BLaER1 treated with 17β-estradiol and CSF1 and Interleukin-3, amounts not matched to agents 10 nM and 100 nM (cell line): ENCODE results near the gene TAGAP.
A peak's percentile ranks its signal among the peaks of the same experiment; 100 is the strongest.
"Not testable (repeated sequence)": the region's sequence is repeated elsewhere in the genome, so short reads cannot be mapped to it uniquely, and the experiment has no call there.

ENCODE experiments used
- H3K27ac ChIP-seq, 11 experiments: shearing (Covaris generic); formaldehyde crosslinking; 2 replicates each; pipeline ENCODE4 v1.8.1; 2022
- H3K27me3 ChIP-seq, 11 experiments: shearing (Covaris generic); formaldehyde crosslinking; 2 replicates each; pipeline ENCODE4 v1.8.1; 2022
- H3K36me3 ChIP-seq, 11 experiments: shearing (Covaris generic); formaldehyde crosslinking; 2 replicates each; pipeline ENCODE4 v1.8.1; 2022
- H3K4me1 ChIP-seq, 10 experiments: shearing (Covaris generic); formaldehyde crosslinking; 2 replicates each; pipeline ENCODE4 v1.8.1; 2022
- H3K4me2 ChIP-seq, 11 experiments: shearing (Covaris generic); formaldehyde crosslinking; 2 replicates each; pipeline ENCODE4 v1.8.1; 2022
- H3K4me3 ChIP-seq, 10 experiments: shearing (Covaris generic); formaldehyde crosslinking; 2 replicates each; pipeline ENCODE4 v1.8.1; 2022
- H3K9ac ChIP-seq, 11 experiments: shearing (Covaris generic); formaldehyde crosslinking; 2 replicates each; pipeline ENCODE4 v1.8.1; 2022
- H3K9me3 ChIP-seq, 11 experiments: shearing (Covaris generic); formaldehyde crosslinking; replicated peaks in 1 of 11; 2 replicates each; pipeline ENCODE4 v1.8.1; 2022
- H4K20me1 ChIP-seq, 11 experiments: shearing (Covaris generic); formaldehyde crosslinking; 2 replicates each; pipeline ENCODE4 v1.8.1; 2022
- Cebpa-rat ChIP-seq, 11 experiments: shearing (Covaris generic); IDR thresholded peaks; 2 replicates each; pipeline ENCODE4 v1.8.1; 2022

Gene TAGAP

DNA sequence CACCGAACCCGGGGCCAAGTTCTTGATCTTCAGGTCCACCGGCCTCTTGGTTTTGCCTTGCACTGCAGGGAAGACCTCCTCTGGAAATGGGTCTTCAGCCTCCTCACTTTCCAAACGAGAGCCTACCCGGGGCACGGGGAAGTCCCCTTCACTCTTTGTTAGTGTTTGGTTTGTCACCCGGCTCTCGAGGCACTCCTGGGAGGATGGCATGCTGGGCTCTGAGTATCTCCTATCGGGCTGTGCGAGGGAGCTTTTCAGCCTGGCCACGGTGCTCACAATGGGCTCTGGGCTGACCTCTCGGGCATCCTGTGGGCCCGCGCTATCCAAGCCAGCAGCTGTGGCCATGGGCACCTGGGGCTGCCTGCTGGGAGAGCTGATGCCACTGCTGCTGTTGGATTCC lies 8.1 kb downstream of the TAGAP start:
- no peak for TF ChIP-seq Cebpa-rat (IDR thresholded peaks at IDR 0.05)
- peaks cover 42 to 69% (median 64%) of the 10 kb centered on the region in 11 experiments for H3K36me3 ChIP-seq
- no peaks in the 10 kb centered on the region for H3K9me3 ChIP-seq
- peaks cover 53 to 89% (median 62%) of the 10 kb centered on the region in 10 experiments for H3K4me1 ChIP-seq
- H3K4me2 ChIP-seq, result peak overlapping the region; percentile 72 to 98 (median 91)
- H3K27me3 ChIP-seq, result no peaks in the 10 kb centered on the region
- peaks cover 0 to 19% (median 0%) of the 10 kb centered on the region in 11 experiments; a peak in 6 of 22 replicates for H4K20me1 ChIP-seq
- H3K9ac ChIP-seq, result peak overlapping the region; percentile 80 to 95 (median 93); a peak in 19 of 22 replicates
- H3K27ac ChIP-seq, result peak overlapping the region; percentile 37 to 100 (median 98); a peak in 21 of 22 replicates
- peak overlapping the region in 6 of 10 experiments; percentile 23 to 87 (median 85); a peak in 9 of 20 replicates for H3K4me3 ChIP-seq

DNA sequence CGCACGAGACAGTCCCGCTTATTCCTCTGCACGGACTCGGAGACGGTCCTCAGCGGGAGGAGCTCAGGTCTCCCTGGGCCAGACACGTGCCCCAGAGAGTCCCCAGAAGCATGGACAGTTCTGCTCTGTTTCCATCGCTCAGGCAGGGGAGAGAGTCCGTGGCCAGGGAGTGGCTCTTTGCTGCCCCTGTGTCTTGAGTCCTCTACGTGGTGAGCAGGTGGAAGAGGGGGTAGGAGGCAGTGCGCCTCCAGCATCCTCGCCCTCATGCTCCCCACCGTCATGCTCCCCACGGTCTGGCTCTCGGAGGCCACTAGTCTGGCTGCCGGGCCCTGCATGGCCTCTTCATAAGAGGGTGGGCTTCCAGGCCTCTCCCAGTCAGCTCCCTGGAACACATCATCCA lies 8.9 kb downstream of the TAGAP start:
- Histone ChIP-seq H3K27ac (peak overlapping the region; percentile 37 to 100 (median 98); a peak in 21 of 22 replicates), H4K20me1 (peaks cover 0 to 19% (median 0%) of the 10 kb centered on the region in 11 experiments; a peak in 6 of 22 replicates), H3K9ac (peak overlapping the region; percentile 50 to 95 (median 93); a peak in 18 of 22 replicates), H3K27me3 (no peaks in the 10 kb centered on the region), H3K4me3 (peak overlapping the region in 4 of 10 experiments; percentile 60 to 87 (median 86); a peak in 6 of 20 replicates), H3K4me2 (peak overlapping the region; percentile 72 to 98 (median 91)), H3K36me3 (peaks cover 35 to 61% (median 56%) of the 10 kb centered on the region in 11 experiments), H3K4me1 (peaks cover 45 to 89% (median 54%) of the 10 kb centered on the region in 10 experiments), H3K9me3 (no peaks in the 10 kb centered on the region)
- no peak for TF ChIP-seq Cebpa-rat (IDR thresholded peaks at IDR 0.05)

DNA sequence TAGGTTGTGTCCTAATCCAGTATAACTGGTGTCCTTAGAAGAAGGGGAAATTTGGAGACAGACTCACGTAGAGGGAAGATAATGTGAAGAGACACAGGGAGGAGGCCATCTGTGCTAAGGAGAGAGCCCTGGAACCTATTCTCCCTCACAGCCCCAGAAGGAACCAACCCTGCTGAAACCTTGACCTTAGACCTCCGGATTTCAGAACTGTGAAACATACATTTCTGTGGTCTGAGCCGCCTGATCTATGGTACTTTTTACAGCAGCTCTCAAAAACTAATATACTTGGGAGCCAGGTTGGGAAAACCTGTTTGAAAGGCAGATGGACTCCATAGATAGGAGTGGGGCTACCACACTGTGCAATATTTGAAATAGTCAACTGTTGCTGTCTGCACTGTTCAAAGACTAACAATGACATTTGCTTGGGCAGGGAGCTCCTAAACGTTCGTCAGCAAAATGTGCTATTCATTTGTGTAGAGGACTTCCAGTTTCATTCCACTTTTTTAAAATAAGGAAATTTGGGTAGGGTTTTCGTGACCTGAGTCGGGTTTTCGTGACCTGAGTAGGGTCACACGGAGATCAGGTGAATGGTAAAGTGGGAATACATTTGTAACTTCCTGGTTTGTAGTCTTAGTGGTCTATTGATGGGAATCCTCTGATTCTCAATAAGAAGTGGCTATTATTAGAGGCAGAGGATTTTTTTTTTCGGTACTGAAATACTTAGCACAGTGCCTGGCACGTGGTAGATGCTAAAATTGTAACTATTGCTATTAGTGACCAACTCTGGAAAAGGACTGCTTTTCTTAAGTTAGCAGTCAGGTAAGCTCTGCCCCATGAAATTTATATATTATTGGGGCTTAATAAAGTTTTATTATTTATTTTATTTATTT lies 11.4 kb downstream of the TAGAP start:
- no peak for TF ChIP-seq Cebpa-rat (IDR thresholded peaks at IDR 0.05)
- H3K27ac ChIP-seq, result peak overlapping the region in 10 of 11 experiments; percentile 4 to 58 (median 32); a peak in 15 of 22 replicates
- H3K9me3 ChIP-seq, result no peaks in the 10 kb centered on the region
- H3K36me3 ChIP-seq, result peaks cover 26 to 41% (median 39%) of the 10 kb centered on the region in 11 experiments
- peaks cover 25 to 79% (median 36%) of the 10 kb centered on the region in 10 experiments for H3K4me1 ChIP-seq
- peak overlapping the region in 4 of 11 experiments; percentile 2 to 80 (median 70); a peak in 6 of 22 replicates for H3K4me2 ChIP-seq
- peaks cover 0 to 19% (median 0%) of the 10 kb centered on the region in 11 experiments; a peak in 6 of 22 replicates for H4K20me1 ChIP-seq
- no peak overlapping the region for H3K9ac ChIP-seq
- no peak overlapping the region for H3K4me3 ChIP-seq
- H3K27me3 ChIP-seq, result no peaks in the 10 kb centered on the region

DNA sequence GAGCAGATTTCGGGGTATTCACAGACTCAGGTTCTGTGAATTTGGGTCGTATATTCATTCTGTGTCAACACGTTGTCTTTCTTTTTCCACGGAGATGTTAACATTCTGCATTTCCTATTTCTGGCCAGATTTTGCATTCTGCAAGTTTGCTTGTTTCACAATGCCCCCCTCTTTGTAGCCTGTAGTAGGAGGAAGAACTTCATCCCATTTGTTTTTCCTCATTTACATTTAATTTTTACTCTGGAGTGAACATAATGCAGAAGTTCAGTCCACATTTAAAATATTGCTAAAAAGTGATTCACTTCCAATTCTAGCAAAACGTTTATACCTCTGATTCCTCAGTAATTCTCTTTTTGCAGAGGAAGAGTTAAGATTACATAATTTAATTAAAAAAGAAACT lies 12.9 kb downstream of the TAGAP start:
- TF ChIP-seq Cebpa-rat (IDR thresholded peaks at IDR 0.05), result no peak
- Histone ChIP-seq H3K4me3 (no peak overlapping the region), H3K4me2 (peak overlapping the region in 3 of 11 experiments; percentile 65 to 80 (median 74); a peak in 7 of 22 replicates), H3K9ac (no peak overlapping the region), H3K27ac (peak overlapping the region in 4 of 11 experiments; percentile 3 to 58 (median 10); a peak in 1 of 22 replicates), H3K9me3 (no peaks in the 10 kb centered on the region), H3K4me1 (peaks cover 10 to 71% (median 21%) of the 10 kb centered on the region in 10 experiments), H3K27me3 (no peaks in the 10 kb centered on the region), H4K20me1 (peaks cover 0 to 19% (median 0%) of the 10 kb centered on the region in 11 experiments; a peak in 6 of 22 replicates), H3K36me3 (peaks cover 14 to 25% (median 24%) of the 10 kb centered on the region in 11 experiments)

DNA sequence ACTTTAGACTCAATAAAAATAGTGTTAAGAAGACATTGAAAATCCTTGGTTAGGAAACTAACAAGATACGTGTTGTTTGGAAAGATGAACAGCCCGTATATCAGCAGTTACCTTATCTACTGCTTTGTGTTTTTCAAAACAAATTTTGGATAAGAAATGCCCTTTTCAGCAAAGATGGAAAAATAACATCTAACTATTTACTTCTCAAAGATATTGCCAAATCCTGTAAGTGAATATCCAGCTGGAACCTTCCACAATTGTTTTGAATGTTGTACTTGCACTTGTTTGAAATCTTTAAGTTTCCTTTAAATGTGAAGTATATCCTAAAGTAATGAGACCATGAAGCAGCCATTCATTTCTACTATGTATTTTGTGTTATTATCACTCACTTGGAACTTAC lies 14.6 kb downstream of the TAGAP start:
- Histone ChIP-seq H3K27ac (no peak overlapping the region), H3K27me3 (no peaks in the 10 kb centered on the region), H3K36me3 (peaks cover 0 to 20% (median 8%) of the 10 kb centered on the region in 11 experiments; a peak in 18 of 22 replicates), H3K4me3 (no peak overlapping the region), H3K9ac (no peak overlapping the region), H3K4me2 (no peak overlapping the region), H3K4me1 (peaks cover 0 to 54% (median 5%) of the 10 kb centered on the region in 10 experiments; a peak in 11 of 20 replicates), H3K9me3 (peaks cover 10 to 14% (median 13%) of the 10 kb centered on the region in 11 experiments), H4K20me1 (peaks cover 0 to 6% (median 0%) of the 10 kb centered on the region in 11 experiments; a peak in 3 of 22 replicates)
- TF ChIP-seq Cebpa-rat (IDR thresholded peaks at IDR 0.05), result no peak

DNA sequence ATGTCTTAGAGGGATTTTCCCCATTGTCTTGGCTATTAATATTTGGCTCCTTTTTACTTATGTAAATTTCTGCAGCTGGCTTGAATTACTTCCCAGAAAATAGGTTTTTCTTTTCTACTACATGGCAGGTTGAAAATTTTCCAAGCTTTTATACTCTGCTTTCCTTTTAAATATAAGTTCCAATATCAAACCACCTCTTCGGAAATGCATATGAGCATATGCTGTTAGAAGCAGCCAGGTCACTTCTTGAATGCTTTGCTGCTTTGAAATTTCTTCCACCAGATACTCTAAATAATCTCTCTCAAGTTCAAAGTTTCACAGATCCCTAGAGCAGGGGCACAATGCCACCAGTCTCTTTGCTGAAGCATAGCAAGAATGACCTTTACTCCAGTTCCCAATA lies 19.6 kb downstream of the TAGAP start:
- not testable (repeated sequence) for H3K9ac ChIP-seq, H3K27ac ChIP-seq, H3K4me3 ChIP-seq, H3K4me1 ChIP-seq, H4K20me1 ChIP-seq, H3K4me2 ChIP-seq, H3K27me3 ChIP-seq
- peaks cover 28 to 34% (median 30%) of the 10 kb centered on the region in 11 experiments for H3K9me3 ChIP-seq
- peaks cover 0 to 24% (median 8%) of the 10 kb centered on the region in 11 experiments; a peak in 13 of 22 replicates for H3K36me3 ChIP-seq

DNA sequence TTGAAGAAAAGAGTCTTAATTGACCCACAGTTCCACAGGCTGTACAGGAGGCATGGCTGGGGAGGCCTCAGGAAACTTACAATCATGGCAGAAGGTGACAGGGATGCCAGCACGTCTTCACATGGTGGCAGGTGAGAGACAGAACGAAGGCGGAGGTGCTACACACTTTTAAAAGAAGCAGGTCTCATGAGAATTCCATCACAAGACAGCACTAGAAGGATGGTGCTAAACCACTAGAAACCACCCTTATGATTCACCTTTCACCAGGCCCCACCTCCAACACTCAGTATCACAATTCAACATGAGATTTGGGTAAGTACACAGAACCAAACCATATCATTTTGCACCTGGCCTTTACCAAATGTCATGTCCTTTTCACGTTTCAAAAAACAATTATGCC lies 20.9 kb downstream of the TAGAP start:
- no peak overlapping the region for H3K4me3 ChIP-seq

DNA sequence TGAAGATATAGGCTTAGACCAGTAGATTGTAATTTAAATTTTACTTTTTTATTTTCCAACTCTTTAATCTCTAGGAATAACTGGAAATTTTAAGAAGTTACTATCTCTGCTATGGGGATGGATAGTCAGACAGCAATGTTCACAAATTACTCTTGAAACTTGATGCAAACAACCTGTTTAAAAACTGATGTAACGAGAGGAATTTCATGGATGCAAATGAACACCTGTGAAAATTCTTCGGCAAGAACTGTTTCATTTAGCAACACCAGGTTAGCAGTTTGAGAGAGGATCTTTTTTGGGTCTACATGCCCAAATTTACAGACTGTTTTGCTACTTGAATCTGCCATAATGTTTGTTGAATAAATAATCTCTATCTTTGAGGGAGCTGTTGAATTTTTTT lies 24.8 kb downstream of the TAGAP start:
- Histone ChIP-seq H3K4me1 (peaks cover 6 to 16% (median 13%) of the 10 kb centered on the region in 10 experiments; a peak in 18 of 20 replicates), H3K27ac (no peak overlapping the region), H3K9ac (no peak overlapping the region), H3K9me3 (peaks cover 16 to 27% (median 24%) of the 10 kb centered on the region in 11 experiments), H3K4me2 (no peak overlapping the region), H3K4me3 (no peak overlapping the region), H3K27me3 (no peaks in the 10 kb centered on the region), H3K36me3 (peaks cover 0 to 17% (median 7%) of the 10 kb centered on the region in 11 experiments; a peak in 12 of 22 replicates), H4K20me1 (no peaks in the 10 kb centered on the region)
- TF ChIP-seq Cebpa-rat (IDR thresholded peaks at IDR 0.05), result no peak

More for the DNA sequence above, 20.9 kb downstream of the TAGAP start:
- peaks cover 0 to 7% (median 0%) of the 10 kb centered on the region in 10 experiments; a peak in 3 of 20 replicates for H3K4me1 ChIP-seq
- H4K20me1 ChIP-seq, result no peaks in the 10 kb centered on the region
- H3K9ac ChIP-seq, result no peak overlapping the region
- TF ChIP-seq Cebpa-rat (IDR thresholded peaks at IDR 0.05), result no peak
- H3K36me3 ChIP-seq, result peaks cover 0 to 24% (median 8%) of the 10 kb centered on the region in 11 experiments; a peak in 13 of 22 replicates
- peaks cover 28 to 34% (median 30%) of the 10 kb centered on the region in 11 experiments for H3K9me3 ChIP-seq
- no peak overlapping the region for H3K27ac ChIP-seq
- H3K4me2 ChIP-seq, result no peak overlapping the region
- no peaks in the 10 kb centered on the region for H3K27me3 ChIP-seq
